Skeletal muscle satellite cell (primary cell): ENCODE measurements around the gene MS4A2.
"Not testable (repeated sequence)": the region's sequence is repeated elsewhere in the genome, so short reads cannot be mapped to it uniquely, and the experiment has no call there.

ENCODE experiments used
- H3K27me3 ChIP-seq: 2 replicates; pipeline ENCODE4 v1.7.0; 2013; ENCODE audit warnings: low read length; ENCODE audit not compliant: control insufficient read depth, insufficient read depth
- H3K36me3 ChIP-seq: 2 replicates; pipeline ENCODE4 v1.7.0; 2013; ENCODE audit warnings: mild to moderate bottlenecking, control low read depth, low read length; ENCODE audit not compliant: insufficient read depth
- H3K4me1 ChIP-seq: 2 replicates; pipeline ENCODE4 v1.7.0; 2013; ENCODE audit warnings: low read length; ENCODE audit not compliant: control insufficient read depth, insufficient read depth
- H3K4me2 ChIP-seq: 2 replicates; pipeline ENCODE4 v1.7.0; 2013; ENCODE audit warnings: mild to moderate bottlenecking, low read length
- H3K4me3 ChIP-seq: 2 replicates; pipeline ENCODE4 v1.7.0; 2013; ENCODE audit warnings: low read length
- H3K9ac ChIP-seq: 2 replicates; pipeline ENCODE4 v1.7.0; 2013; ENCODE audit warnings: mild to moderate bottlenecking, low read depth, low read length, moderate library complexity
- H3K9me3 ChIP-seq: replicated peaks from 2 replicates; pipeline ENCODE4 v1.7.0; 2013; ENCODE audit warnings: mild to moderate bottlenecking, control low read depth, low read length

Gene MS4A2

GRCh38 chr11:60077216-60077817, 11.1 kb upstream of the MS4A2 start:
- H3K9ac ChIP-seq = no peak overlapping the region
- no peaks in the 10 kb centered on the region for H3K9me3 ChIP-seq
- no peak overlapping the region for H3K4me3 ChIP-seq
- H3K27me3 ChIP-seq = no peaks in the 10 kb centered on the region
- no peak overlapping the region for H3K4me2 ChIP-seq
- H3K36me3 ChIP-seq = no peaks in the 10 kb centered on the region
- no peaks in the 10 kb centered on the region for H3K4me1 ChIP-seq

- H3K4me1 ChIP-seq = no peaks in the 10 kb centered on the region
- H3K36me3 ChIP-seq = no peaks in the 10 kb centered on the region
- H3K4me2 ChIP-seq = no peak overlapping the region
- no peaks in the 10 kb centered on the region for H3K9me3 ChIP-seq
- H3K27me3 ChIP-seq = no peaks in the 10 kb centered on the region
- no peak overlapping the region for H3K9ac ChIP-seq
- no peak overlapping the region for H3K4me3 ChIP-seq
Measured at GRCh38 chr11:60077981-60078380, 10.5 kb upstream of the MS4A2 start.

GRCh38 chr11:60078745-60079144, 9.7 kb upstream of the MS4A2 start:
- H3K4me1 ChIP-seq = no peaks in the 10 kb centered on the region
- H3K4me3 ChIP-seq = no peak overlapping the region
- H3K27me3 ChIP-seq = no peaks in the 10 kb centered on the region
- H3K4me2 ChIP-seq = no peak overlapping the region
- H3K9ac ChIP-seq = no peak overlapping the region
- H3K36me3 ChIP-seq = no peaks in the 10 kb centered on the region
- H3K9me3 ChIP-seq = no peaks in the 10 kb centered on the region

GRCh38 chr11:60080535-60080934, 7.9 kb upstream of the MS4A2 start:
- H3K9ac ChIP-seq = no peak overlapping the region
- H3K4me1 ChIP-seq = no peaks in the 10 kb centered on the region
- no peak overlapping the region for H3K4me2 ChIP-seq
- no peaks in the 10 kb centered on the region for H3K27me3 ChIP-seq
- H3K36me3 ChIP-seq = no peaks in the 10 kb centered on the region
- H3K9me3 ChIP-seq = no peaks in the 10 kb centered on the region
- H3K4me3 ChIP-seq = no peak overlapping the region

GRCh38 chr11:60084631-60085273, 3.7 kb upstream of the MS4A2 start:
- Histone ChIP-seq H3K27me3 (no peaks in the 10 kb centered on the region), H3K4me3 (no peak overlapping the region), H3K9me3 (no peaks in the 10 kb centered on the region), H3K4me2 (no peak overlapping the region), H3K9ac (no peak overlapping the region), H3K4me1 (no peaks in the 10 kb centered on the region), H3K36me3 (no peaks in the 10 kb centered on the region)

- no peaks in the 10 kb centered on the region for H3K9me3 ChIP-seq
- H3K4me1 ChIP-seq = no peaks in the 10 kb centered on the region
- H3K4me2 ChIP-seq = no peak overlapping the region
- H3K27me3 ChIP-seq = no peaks in the 10 kb centered on the region
- H3K4me3 ChIP-seq = no peak overlapping the region
- no peak overlapping the region for H3K9ac ChIP-seq
- no peaks in the 10 kb centered on the region for H3K36me3 ChIP-seq
Measured at GRCh38 chr11:60085909-60086308, 2.6 kb upstream of the MS4A2 start.

- H3K4me1 ChIP-seq = no peaks in the 10 kb centered on the region
- no peaks in the 10 kb centered on the region for H3K36me3 ChIP-seq
- no peaks in the 10 kb centered on the region for H3K9me3 ChIP-seq
- H3K27me3 ChIP-seq = no peaks in the 10 kb centered on the region
- H3K9ac ChIP-seq = no peak overlapping the region
- H3K4me3 ChIP-seq = no peak overlapping the region
- no peak overlapping the region for H3K4me2 ChIP-seq
Measured at GRCh38 chr11:60087239-60087638, 1.2 kb upstream of the MS4A2 start.

- no peaks in the 10 kb centered on the region for H3K27me3 ChIP-seq
- H3K4me1 ChIP-seq = no peaks in the 10 kb centered on the region
- no peak overlapping the region for H3K9ac ChIP-seq
- H3K4me3 ChIP-seq = no peak overlapping the region
- H3K9me3 ChIP-seq = peaks cover 6% of the 10 kb centered on the region
- H3K36me3 ChIP-seq = no peaks in the 10 kb centered on the region
- no peak overlapping the region for H3K4me2 ChIP-seq
Measured at GRCh38 chr11:60095477-60096120, 7.1 kb downstream of the MS4A2 start.

- Histone ChIP-seq H3K36me3 (no peaks in the 10 kb centered on the region), H3K4me2 (no peak overlapping the region), H3K4me3 (no peak overlapping the region), H3K9ac (no peak overlapping the region), H3K9me3 (peaks cover 6% of the 10 kb centered on the region), H3K27me3 (no peaks in the 10 kb centered on the region), H3K4me1 (no peaks in the 10 kb centered on the region)
Measured at GRCh38 chr11:60097189-60097588, 8.7 kb downstream of the MS4A2 start.

GRCh38 chr11:60098508-60098907, 10.0 kb downstream of the MS4A2 start:
- H3K9ac ChIP-seq = no peak overlapping the region
- no peaks in the 10 kb centered on the region for H3K27me3 ChIP-seq
- H3K36me3 ChIP-seq = no peaks in the 10 kb centered on the region
- no peaks in the 10 kb centered on the region for H3K4me1 ChIP-seq
- H3K4me2 ChIP-seq = no peak overlapping the region
- H3K9me3 ChIP-seq = peaks cover 6% of the 10 kb centered on the region
- no peak overlapping the region for H3K4me3 ChIP-seq

GRCh38 chr11:60100516-60100915, 12.1 kb downstream of the MS4A2 start:
- Histone ChIP-seq H3K9ac (no peak overlapping the region), H3K4me2 (no peak overlapping the region), H3K4me1 (no peaks in the 10 kb centered on the region), H3K27me3 (no peaks in the 10 kb centered on the region), H3K4me3 (no peak overlapping the region), H3K36me3 (no peaks in the 10 kb centered on the region), H3K9me3 (peaks cover 6% of the 10 kb centered on the region)

- not testable (repeated sequence) for H3K4me2 ChIP-seq, H3K36me3 ChIP-seq, H3K27me3 ChIP-seq, H3K9ac ChIP-seq, H3K9me3 ChIP-seq, H3K4me1 ChIP-seq, H3K4me3 ChIP-seq
Measured at GRCh38 chr11:60101368-60101767, 12.9 kb downstream of the MS4A2 start.
